ENCODE measurements around the gene HOXA7. TPM values are rescaled to one million over a fixed set of nuclear protein-coding genes. Genes with fewer than 3 reads are reported as not detected.

Gene HOXA7
- not detected in 2 replicates for total RNA-seq

DNA sequence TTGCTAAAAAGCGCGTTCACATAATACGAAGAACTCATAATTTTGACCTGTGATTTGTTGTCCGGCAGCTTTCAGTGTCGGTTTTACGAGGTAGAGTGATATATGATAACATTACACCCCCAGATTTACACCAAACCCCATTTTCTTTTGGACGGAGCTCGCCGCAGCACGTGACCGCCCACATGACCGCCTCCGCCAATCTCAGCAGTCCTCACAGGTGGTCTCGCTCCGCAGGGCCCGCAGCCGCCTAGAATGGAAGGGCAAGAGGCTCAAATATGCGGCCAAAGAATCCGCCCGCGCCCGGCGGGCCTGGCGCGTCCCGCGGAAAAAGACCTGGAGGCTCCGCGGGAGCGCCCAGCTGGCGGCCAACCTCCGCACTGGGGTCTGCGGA lies at the start of gene HOXA7:
HOXA7 (minus strand) TSS at position 168 of the 391 bp plus-strand sequence; CDS start at position 38, 130 bp downstream.

DNA sequence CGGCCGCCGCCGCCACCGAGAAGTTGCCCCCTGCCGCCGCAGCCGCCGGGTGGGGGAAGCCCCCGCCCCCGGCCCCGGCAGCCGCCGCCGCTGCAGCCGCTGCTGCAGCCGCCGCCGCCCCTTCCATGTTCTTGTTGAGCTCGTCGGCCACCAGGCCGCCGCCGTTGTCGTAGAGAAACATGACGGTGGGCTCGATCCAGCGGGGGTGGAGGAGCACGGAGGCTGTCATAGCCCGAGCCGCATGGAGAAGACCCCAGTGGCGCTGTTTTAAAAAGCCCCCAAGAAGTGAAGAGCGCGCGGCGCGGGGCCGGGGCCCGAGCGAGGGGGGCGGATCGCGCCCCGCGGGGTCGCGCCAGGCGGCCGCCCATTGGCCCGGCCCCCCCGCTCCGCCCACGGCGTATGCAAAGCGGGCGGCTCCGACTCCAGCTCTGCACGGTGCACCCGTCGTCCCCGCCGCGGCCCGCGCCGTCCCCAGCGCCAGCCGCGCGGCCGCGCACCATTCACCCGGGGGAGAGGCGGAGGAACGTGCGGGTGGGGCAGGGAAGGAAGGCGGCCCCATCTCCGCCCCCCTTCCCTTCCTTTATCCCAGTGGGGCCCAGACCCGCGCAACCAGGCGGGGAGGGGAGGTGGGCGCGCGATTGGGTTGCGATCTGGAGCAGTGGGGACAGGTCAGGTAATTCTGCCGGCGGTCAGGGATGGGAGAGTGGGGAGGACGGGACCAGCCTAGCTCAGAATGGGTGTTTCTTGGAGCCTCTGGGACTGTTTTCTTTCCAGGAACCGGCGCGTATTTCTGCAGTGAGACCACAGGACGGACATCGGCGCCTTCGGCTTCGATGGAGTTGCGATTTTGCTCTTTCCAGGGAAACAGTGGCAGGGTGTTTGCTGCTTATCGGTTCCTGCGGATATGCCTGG lies 43.6 kb upstream of the HOXA7 start, which contains the start of gene HOXA13:
HOXA13 (minus strand) TSS at position 243 of the 912 bp plus-strand sequence; CDS start at position 229, 14 bp downstream.

DNA sequence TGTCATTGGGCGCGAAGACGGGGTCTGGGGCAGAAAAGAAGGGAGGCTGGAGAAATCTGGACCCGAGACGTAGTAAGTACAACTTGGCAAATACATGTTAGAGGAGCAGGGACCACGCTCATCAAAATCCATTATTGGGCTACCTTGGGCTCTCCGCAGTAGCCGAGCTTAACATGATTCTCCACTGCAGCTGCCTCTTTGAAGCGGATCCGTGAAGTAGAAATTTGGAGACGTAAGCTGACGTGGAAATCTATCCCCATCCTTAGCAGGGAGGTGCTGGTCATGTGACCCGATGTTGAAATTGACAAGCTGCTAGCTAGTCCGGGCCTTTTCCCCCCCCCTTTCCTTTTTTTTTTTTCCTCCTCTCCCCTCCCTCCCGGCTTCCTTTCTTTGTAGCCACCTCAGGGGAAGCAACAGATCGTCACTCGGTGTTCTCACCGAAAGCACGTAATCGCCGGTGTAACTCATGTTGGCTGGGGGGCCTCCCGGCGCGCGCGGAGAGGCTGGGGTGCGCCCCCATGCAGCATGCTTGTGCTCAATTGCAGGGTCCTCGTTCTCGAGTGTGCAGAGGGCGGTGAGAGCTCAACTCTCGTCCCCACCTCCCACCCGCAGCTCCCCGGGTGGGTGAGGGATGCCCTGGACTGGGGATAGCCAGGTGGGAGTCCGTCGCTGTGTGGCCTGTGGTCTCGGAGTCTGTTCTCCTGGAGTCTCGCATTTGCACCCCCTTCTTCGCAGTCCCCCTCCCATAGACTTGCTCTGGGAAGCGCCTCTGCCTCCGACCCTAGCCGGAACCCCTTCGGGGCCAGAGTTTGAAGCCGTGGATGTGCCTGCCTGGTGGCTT lies 28.8 kb upstream of the HOXA7 start, which contains the start of gene HOXA11:
HOXA11 (minus strand) TSS at position 220 of the 841 bp plus-strand sequence; CDS start at position 132, 88 bp downstream.

DNA sequence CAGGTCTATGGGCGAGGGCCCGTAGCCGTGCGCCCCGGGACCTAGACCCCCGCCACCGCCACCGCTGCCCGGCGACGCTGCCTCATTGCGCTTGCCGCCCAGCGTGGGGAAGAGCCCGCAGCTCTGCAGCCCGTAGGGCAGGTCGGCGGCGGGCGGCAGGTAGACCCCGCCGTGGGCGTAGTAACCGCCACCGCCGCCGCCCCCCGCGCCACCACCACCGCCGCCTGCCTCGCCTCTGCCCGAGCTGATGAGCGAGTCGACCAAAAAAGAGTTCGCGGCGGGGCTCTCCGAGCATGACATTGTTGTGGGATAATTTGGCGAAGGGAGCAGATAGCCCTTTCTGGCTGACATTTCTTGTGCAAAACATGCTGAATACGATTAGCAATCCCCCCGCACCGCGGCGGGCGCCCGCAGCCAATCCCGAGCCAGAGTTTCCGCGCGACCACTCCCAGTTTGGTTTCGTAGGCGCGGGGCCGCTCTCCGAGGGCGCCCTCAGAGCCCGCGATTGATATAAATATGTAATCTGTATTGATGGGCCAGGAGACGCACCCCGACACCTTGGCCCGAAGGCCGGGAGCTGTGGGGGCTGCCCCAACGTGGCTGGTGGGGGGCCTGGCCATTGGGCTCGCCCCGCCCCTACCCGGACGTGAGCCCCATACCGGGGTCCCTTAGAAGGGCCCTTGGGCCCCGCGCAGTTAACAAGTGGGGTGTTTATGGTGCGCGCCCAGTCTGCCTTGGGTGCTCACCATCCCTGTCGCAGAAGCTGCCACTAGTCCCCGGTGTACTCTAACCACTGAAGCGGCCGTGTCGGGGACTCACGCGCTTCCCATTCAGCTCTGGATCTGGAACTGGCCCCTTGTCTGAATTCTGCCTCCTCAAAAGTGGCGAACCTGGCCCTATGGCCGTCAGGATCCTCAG lies 17.7 kb upstream of the HOXA7 start, which contains the start of gene HOXA10:
HOXA10 (minus strand) TSS at position 365 of the 918 bp plus-strand sequence; CDS start at position 351, 14 bp downstream.

DNA sequence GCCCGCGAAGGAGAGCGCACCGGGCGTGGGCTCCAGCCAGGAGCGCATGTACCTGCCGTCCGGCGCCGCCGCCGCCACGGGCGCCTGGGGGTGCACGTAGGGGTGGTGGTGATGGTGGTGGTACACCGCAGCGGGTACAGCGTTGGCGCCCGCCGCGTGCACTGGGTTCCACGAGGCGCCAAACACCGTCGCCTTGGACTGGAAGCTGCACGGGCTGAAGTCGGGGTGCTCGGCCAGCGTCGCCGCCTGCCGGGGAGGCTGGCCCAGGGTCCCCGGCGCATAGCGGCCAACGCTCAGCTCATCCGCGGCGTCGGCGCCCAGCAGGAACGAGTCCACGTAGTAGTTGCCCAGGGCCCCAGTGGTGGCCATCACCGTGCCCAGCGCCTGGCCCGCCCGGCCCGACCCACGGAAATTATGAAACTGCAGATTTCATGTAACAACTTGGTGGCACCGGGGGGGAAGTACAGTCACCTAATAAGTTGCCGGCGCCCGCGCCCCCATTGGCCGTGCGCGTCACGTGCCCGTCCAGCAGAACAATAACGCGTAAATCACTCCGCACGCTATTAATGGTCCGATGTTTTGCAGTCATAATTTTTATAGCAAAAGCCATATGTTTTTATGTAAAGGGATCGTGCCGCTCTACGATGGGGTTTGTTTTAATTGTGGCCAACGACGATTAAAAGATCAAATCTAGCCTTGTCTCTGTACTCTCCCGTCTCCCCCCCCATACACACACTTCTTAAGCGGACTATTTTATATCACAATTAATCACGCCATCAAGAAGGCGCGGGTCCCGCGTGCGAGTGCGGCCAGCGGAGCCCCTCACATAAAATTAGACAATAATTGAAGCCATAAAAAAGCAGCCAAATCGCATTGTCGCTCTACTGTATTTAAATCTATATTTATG lies 8.9 kb upstream of the HOXA7 start, which contains the start of gene HOXA9:
HOXA9 (minus strand) TSS at position 449 of the 907 bp plus-strand sequence; CDS start at position 369, 80 bp downstream.

DNA sequence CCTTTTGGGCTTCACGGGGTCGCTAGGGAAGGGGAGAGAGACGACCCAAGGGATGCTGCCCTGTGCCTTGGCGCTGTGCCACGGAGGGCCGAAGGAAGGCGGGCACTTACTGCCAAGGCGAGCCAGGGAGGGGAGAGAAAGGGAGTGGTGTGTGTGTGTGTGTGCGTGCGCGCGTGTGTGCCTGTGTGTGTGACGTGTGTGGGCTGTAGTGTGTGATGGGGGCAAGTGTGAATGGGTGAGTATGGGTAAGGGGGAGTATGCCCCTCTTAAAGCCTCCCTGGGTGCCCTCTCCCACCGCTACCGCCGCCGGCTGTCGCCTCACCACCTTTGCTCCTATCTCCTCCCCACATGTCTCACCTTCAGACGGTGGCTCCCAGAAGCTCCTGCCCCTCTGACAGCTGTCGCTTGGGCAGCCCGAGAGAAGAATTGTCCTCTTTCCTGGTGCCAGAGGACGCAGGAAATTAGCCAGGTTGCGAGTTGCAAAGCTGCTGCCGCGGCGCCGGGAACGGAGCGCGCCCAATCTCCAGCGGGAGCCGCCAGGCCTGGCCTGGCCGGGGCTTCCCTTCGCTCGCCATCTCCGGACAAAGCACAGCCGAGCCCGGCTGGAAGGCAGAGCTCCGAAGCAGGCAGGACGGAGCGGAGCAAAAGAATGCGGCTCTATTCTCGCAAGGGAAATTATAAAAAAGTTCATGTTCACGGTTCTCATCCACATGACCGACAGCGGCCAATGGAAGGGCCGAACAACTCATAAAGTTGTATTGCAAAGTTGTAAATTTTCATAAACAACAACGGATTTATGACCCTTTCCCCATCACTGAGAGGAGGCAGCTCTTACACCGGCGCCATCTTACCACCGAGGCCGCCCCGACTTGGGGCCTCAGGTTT lies 4.3 kb downstream of the HOXA7 start, which contains the start of gene HOXA3:
HOXA3 (minus strand) TSS at position 653 of the 885 bp plus-strand sequence. CDS start 41,943 bp downstream, outside the sequence.

DNA sequence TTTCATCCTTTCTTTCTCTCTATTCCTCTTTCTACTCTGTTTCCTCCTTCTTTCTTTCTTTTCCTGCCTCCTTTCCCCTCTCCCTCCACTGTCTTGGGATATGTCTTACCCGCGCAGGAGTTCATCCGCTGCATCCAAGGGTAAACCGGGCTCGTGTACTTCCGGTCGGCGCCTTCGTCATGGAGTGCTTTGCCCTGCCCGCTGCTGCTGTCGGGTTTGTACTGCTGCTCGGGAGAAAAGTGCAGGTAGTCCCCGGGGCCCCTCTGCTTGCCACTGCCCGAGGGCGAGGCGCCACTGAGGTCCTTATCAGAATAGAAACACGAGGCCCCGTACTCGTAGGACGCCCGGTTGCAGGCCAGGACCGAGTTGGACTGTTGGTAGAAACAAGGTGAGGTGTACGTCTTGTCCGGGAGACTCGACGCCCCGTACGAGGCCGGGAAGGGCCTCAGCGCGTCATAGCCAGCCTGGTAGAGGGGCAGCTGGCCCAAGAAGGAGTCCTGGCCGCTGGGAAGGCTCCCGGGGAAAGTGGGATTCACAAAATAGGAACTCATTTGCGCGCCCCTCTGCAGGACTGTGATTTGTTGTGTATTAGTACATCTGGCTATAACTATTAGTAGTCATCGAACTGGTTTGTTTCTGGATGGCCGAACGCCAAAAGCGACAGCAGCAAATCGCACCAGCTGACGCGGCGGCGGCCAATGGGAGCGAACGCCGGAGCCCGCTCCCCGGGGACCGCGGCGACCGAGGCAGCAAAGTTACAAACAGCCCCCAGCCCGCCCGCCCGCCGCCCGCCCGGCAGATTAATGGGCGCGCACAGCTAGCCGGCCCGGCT lies 9.1 kb downstream of the HOXA7 start, which contains the start of gene HOXA6:
HOXA6 (minus strand) TSS at position 576 of the 832 bp plus-strand sequence; CDS start at position 551, 25 bp downstream.

DNA sequence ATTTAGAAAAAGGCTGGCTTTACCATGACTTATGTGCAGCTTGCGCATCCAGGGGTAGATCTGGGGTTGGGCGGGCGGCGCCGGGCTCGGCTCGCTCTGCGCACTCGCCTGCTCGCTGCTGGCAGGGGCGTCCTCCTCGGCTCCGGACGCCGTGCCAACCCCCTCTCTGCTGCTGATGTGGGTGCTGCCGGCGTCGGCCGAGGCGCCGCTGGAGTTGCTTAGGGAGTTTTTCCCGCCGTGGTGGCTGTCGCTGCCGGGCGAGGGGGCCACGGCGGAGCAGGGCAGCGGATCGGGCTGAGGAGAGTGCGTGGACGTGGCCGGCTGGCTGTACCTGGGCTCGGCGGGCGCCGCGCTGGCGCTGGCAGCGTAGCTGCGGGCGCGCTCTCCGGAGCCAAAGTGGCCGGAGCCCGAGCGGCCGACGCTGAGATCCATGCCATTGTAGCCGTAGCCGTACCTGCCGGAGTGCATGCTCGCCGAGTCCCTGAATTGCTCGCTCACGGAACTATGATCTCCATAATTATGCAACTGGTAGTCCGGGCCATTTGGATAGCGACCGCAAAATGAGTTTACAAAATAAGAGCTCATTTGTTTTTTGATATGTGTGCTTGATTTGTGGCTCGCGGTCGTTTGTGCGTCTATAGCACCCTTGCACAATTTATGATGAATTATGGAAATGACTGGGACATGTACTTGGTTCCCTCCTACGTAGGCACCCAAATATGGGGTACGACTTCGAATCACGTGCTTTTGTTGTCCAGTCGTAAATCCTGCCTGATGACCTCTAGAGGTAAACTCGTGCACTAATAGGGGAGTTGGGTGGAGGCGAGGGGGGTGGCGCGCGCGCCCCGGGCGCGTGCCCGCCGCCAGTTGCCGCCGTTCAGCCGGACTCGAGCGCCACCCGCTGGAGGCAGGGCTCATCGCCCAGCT lies 13.2 kb downstream of the HOXA7 start, which contains the start of gene HOXA5:
HOXA5 (minus strand) TSS at position 659 of the 927 bp plus-strand sequence; CDS start at position 585, 74 bp downstream.

DNA sequence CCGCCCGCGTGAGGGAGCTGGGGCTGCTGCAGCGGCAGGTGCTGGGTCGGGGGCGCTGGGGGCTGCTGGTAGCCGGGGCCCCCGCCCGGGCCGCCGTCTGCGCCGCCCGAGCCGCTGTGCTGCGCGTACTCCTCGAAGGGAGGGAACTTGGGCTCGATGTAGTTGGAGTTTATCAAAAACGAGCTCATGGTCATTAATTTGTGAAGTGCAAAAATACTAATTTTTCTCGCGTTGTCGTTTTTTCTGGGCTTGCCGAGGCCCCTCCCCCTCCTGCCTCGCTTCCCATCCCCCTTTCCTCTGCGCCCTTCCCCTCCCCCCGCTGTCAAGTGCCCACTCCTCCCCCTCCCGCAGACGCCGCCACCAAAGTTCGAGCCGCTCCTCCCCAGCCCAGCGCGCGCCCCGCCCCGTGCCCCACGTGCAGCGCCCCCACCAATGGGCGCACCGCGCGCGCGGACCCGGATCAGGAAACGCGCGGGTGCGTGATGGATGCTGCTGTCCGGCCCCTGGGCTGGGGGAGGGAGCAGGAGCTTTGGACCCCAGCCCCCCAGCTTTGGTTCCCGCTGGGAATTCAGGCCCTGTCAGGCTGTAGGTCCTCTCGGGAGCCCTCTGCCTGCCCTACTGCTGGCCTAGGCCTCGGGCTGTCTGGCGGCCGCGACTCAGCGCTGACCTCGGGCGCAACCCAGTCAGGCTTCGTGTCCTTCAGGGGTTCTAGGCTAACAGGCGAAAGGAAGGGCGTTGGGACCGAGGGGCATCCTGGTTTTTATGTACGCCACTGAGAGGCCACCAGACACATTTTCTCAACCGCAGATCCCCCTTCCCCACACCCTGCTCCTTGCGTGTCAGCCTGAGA lies 25.7 kb downstream of the HOXA7 start, which contains the start of gene HOXA4:
HOXA4 (minus strand) TSS at position 218 of the 850 bp plus-strand sequence; CDS start at position 194, 24 bp downstream.

Small RNA genes within 50 kb of the gene (small RNA-seq; reads per million reads assigned to genes)
- gene AC004080.5 (not detected), gene RF02140 (not detected), gene RF02141 (not detected)

Other genes starting within 250 kb of the HOXA7 start
- gene HOXA1, start 60.7 kb downstream of the HOXA7 start, total RNA-seq: 1.2 and 1.5 TPM in 2 replicates
- 0.65 and 4.7 TPM in 2 replicates for gene HOXA2, start 54.0 kb downstream of the HOXA7 start, total RNA-seq
- 0.43 and 1.6 TPM in 2 replicates for gene HOXA4, start 25.9 kb downstream of the HOXA7 start, total RNA-seq
- 0.39 TPM in 1 of 2 replicates, not detected in the other for gene HOXA5, start 13.0 kb downstream of the HOXA7 start, total RNA-seq
- not detected in 2 replicates for gene HOXA6, start 8.9 kb downstream of the HOXA7 start, total RNA-seq
- gene HOXA3, start 4.1 kb downstream of the HOXA7 start, total RNA-seq: 1.4 and 4.7 TPM in 2 replicates
- gene HOXA9, start 8.9 kb upstream of the HOXA7 start, total RNA-seq: not detected in 2 replicates
- gene HOXA10, start 17.6 kb upstream of the HOXA7 start, total RNA-seq: 0.39 TPM in 1 of 2 replicates, not detected in the other
- 0.11 TPM in 1 of 2 replicates, not detected in the other for gene HOXA11, start 28.6 kb upstream of the HOXA7 start, total RNA-seq
- under 0.01 TPM in 1 of 2 replicates, not detected in the other for gene HOXA13, start 43.4 kb upstream of the HOXA7 start, total RNA-seq
- gene EVX1, start 86.1 kb upstream of the HOXA7 start, total RNA-seq: not detected in 2 replicates

All from placental epithelial cell (primary cell).